K562 (cell line): Measurements from ENCODE around the gene TBXAS1. TPM values are rescaled to one million over a fixed set of nuclear protein-coding genes. Genes with fewer than 3 reads are reported as not detected.

Experiments used
- ARNT ChIP-seq, 2 experiments: fragments of 450-650 bp; IDR thresholded peaks; 2 replicates each; pipeline ENCODE4 v1.6.1; 2016; ENCODE audit warnings: mild to moderate bottlenecking in 1 of 2
- EHMT2 ChIP-seq: fragments of 450-650 bp; IDR thresholded peaks from 2 replicates; pipeline ENCODE4 v1.6.1; 2018; ENCODE audit warnings: antibody characterized with exemption
- ELF1 ChIP-seq: fragments of 200-800 bp; sonication (Bioruptor generic); IDR thresholded peaks from 2 replicates; pipeline ENCODE4 v1.6.1; 2016; ENCODE audit warnings: missing genetic modification characterization, missing compliant biosample characterization
- ELF4 ChIP-seq: fragments of 450-650 bp; formaldehyde crosslinking; IDR thresholded peaks from 2 replicates; pipeline ENCODE4 v1.4.0; 2022; ENCODE audit warnings: missing genetic modification characterization
- FOXJ3 ChIP-seq: sonication (generic); formaldehyde crosslinking; IDR thresholded peaks from 2 replicates; pipeline ENCODE4 v1.4.0; 2020; ENCODE audit warnings: mild to moderate bottlenecking, missing genetic modification reagents
- HDGF ChIP-seq: fragments of 450-650 bp; IDR thresholded peaks from 2 replicates; pipeline ENCODE4 v1.6.1; 2016
- HLTF ChIP-seq: fragments of 450-650 bp; IDR thresholded peaks from 2 replicates; pipeline ENCODE4 v1.6.1; 2016
- JUN ChIP-seq, 2 experiments: sonication (generic) in 1 of 2; formaldehyde crosslinking in 1 of 2; IDR thresholded peaks; 2 replicates each; pipeline versions ENCODE4 v1.6.1 to v1.8.0; 2012 to 2022; ENCODE audit warnings: borderline replicate concordance in 2 of 2, mild to moderate bottlenecking in 2 of 2, improper control_type of control experiment in 1 of 2, low read depth in 1 of 2, low read length in 1 of 2, missing genetic modification reagents in 1 of 2
- NRF1 ChIP-seq, 2 experiments: fragments of 450-650 bp; IDR thresholded peaks in 1 of 2; conservative IDR thresholded peaks in 1 of 2; 2 replicates each; pipeline ENCODE4 v1.6.1; 2014; ENCODE audit warnings: mild to moderate bottlenecking in 2 of 2
- PHF21A ChIP-seq: fragments of 450-650 bp; IDR thresholded peaks from 2 replicates; pipeline ENCODE4 v1.6.1; 2017; ENCODE audit warnings: low read depth, borderline replicate concordance
- POLR2AphosphoS2 ChIP-seq: IDR thresholded peaks from 2 replicates; pipeline ENCODE4 v1.6.1; 2012; ENCODE audit warnings: low read length, improper control_type of control experiment
- POLR3G ChIP-seq: IDR thresholded peaks from 2 replicates; pipeline ENCODE4 v1.6.1; 2011; ENCODE audit not compliant: insufficient read length, insufficient replicate concordance; ENCODE audit errors: extremely low read depth
- RB1 ChIP-seq: fragments of 450-650 bp; IDR thresholded peaks from 2 replicates; pipeline ENCODE4 v1.6.1; 2017; ENCODE audit warnings: low read depth, mild to moderate bottlenecking
- RBM15 ChIP-seq: fragments of 200-400 bp; formaldehyde crosslinking; IDR thresholded peaks from 2 replicates; pipeline ENCODE4 v1.6.1; 2018; ENCODE audit warnings: mild to moderate bottlenecking, low read length, moderate library complexity; ENCODE audit not compliant: insufficient read depth
- SMAD4 ChIP-seq: fragments of 250-450 bp; sonication (Bioruptor Pico); conservative IDR thresholded peaks from 2 replicates; pipeline ENCODE4 v1.8.0; 2021; ENCODE audit warnings: inconsistent platforms, mild to moderate bottlenecking, moderate library complexity
- TCF3 ChIP-seq: sonication (generic); formaldehyde crosslinking; IDR thresholded peaks from 2 replicates; pipeline ENCODE4 v1.4.0; 2020; ENCODE audit warnings: mild to moderate bottlenecking, missing genetic modification reagents
- ZBTB49 ChIP-seq: sonication (generic); formaldehyde crosslinking; IDR thresholded peaks from 2 replicates; pipeline ENCODE4 v1.8.0; 2022; ENCODE audit warnings: missing genetic modification reagents, mild to moderate bottlenecking, borderline replicate concordance
- ZNF212 ChIP-seq: fragments of 450-650 bp; formaldehyde crosslinking; IDR thresholded peaks from 2 replicates; pipeline ENCODE4 v1.4.0; 2020; ENCODE audit warnings: mild to moderate bottlenecking
- ZNF24 ChIP-seq: fragments of 450-650 bp; IDR thresholded peaks from 2 replicates; pipeline ENCODE4 v1.6.1; 2016
- ZNF316 ChIP-seq: fragments of 450-650 bp; IDR thresholded peaks from 2 replicates; pipeline ENCODE4 v1.6.1; 2016
- ZNF431 ChIP-seq: sonication (generic); formaldehyde crosslinking; IDR thresholded peaks from 2 replicates; pipeline ENCODE4 v1.8.0; 2022; ENCODE audit warnings: mild to moderate bottlenecking, missing genetic modification reagents
- polyA plus RNA-seq, 8 experiments: library from polyadenylated mRNA; depleted of rRNA in 4 of 8; stranded (reverse) in 5 of 8; unstranded in 3 of 8; fragments of >200 nt; fragmentation: Nextera tagmentation in 2 of 8; fragmentation: Illumina TruSeq in 1 of 8; extraction: Ambion mirVana in 2 of 8; extraction: Trizol in 1 of 8; gene quantifications; 2 replicates each; pipeline versions ENCODE4 v1.2.1 to v1.2.3, GENCODE V29; 2011 to 2014; ENCODE audit warnings: inconsistent platforms in 1 of 8, missing spikeins in 1 of 8
- total RNA-seq, 7 experiments: library from RNA; depleted of rRNA in 6 of 7; stranded (reverse); fragments of >200 nt in 6 of 7; fragmentation: Illumina TruSeq in 2 of 7; extraction: Trizol in 2 of 7; gene quantifications; 2 replicates each; pipeline versions ENCODE4 v1.2.1 to v1.2.3, GENCODE V29; 2011 to 2021; ENCODE audit warnings: low replicate concordance in 1 of 7

TBXAS1 gene
- total and polyA plus RNA-seq, 9 of the 15 experiments (the other 6 are each of a cell fraction or from before 2014, with no cell fraction given) = 1.1 to 8.3 (median 1.9) TPM

GRCh38 chr7:140060788-140061606 lies 231.9 kb downstream of the TBXAS1 start (continued):
- no peak for TF ChIP-seq ELF1 (tag)
- TF ChIP-seq HLTF = no peak
- TF ChIP-seq ZNF431 (CRISPR knock-in tag) = peak; percentile 10; the same call in 1 of the 2 replicates
- TF ChIP-seq JUN (IDR thresholded peaks at IDR 0.05; ENCODE audit: borderline replicate concordance, low read depth, low read length) = no peak
- TF ChIP-seq JUN (CRISPR knock-in tag; IDR thresholded peaks at IDR 0.05; ENCODE audit: borderline replicate concordance) = 0 out of 2 replicates have a peak, but pooled peaks have one; percentile 40
- TF ChIP-seq ELF4 (CRISPR knock-in tag) = no peak
- 0 out of 2 replicates have a peak, but pooled peaks have one; percentile 16 for TF ChIP-seq TCF3 (CRISPR knock-in tag)
- TF ChIP-seq ARNT (IDR thresholded peaks at IDR 0.05) = peak in 1 of 2 experiments; percentile 23; a peak in 1 of 4 replicates
- no peak for TF ChIP-seq ZNF24
- TF ChIP-seq PHF21A = no peak
- TF ChIP-seq SMAD4 (CRISPR knock-in tag) = 0 out of 2 replicates have a peak, but pooled peaks have one; percentile 45
- no peak for TF ChIP-seq RBM15
- no peak for TF ChIP-seq ZNF212
- peak; percentile 56 for TF ChIP-seq EHMT2
- TF ChIP-seq POLR3G = no peak
- no peak for TF ChIP-seq ZBTB49 (CRISPR knock-in tag)
- TF ChIP-seq POLR2AphosphoS2 = no peak
- TF ChIP-seq RB1 = no peak
- TF ChIP-seq HDGF = peak; percentile 70
- no peak for TF ChIP-seq ZNF316
- TF ChIP-seq FOXJ3 = no peak
- peak; percentile 44 to 53; a peak in 3 of 4 replicates for TF ChIP-seq NRF1 (conservative IDR thresholded peaks at IDR 0.05 in 1 of 2, IDR thresholded peaks at IDR 0.05 in 1 of 2)
